ENCODE results near the gene DTD2.
"Not testable (repeated sequence)": the region's sequence is repeated elsewhere in the genome, so short reads cannot be mapped to it uniquely, and the experiment has no call there.

Gene DTD2

DNA sequence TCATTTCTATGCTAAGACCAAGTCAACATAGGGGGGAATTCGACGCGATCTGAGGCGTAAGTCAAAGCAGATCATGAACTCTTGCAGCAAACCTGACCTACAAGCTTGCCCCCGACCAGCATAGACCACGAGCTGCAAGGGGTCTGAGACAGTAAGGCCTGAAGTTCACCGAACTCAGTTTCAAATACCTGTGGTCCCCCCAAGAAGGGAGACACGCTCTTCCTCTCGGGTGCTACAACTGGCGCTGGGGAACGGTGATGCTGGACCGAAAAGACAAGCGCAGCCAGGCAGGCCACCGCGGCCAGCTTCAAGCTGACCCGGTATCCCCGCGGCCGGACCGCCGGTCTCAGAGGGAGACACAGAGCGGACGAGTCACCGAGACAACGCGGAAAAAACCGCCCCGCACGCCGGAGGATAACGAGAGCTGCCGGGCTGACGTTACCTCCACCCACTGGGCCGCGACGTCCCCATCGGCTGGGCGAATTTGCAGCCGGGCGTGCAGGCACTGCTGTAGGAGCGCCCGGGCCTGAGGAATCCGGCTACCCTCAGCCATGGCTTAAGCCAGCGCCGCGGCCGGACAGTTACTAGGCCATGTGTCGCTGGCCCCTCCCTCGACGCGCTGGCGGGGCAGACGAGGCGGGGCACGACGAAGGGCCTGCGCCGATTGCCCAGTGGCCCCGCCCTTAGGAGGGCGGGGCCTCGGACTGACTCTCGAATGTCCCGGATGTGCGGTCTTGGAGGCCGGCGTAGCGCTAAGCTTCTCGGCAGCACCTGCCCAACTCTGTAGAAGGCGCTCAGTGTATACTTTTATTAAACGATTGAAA, at the start of gene DTD2:
Gene DTD2 (minus strand): TSS at position 666 of the 824 bp plus-strand sequence. CDS start 113 bp downstream, at position 553.
- peak; percentile 97 for DNase-seq

GRCh38 chr14:31505411-31505810, 48.1 kb upstream of the DTD2 start:
- DNase-seq, result no peak

DNA sequence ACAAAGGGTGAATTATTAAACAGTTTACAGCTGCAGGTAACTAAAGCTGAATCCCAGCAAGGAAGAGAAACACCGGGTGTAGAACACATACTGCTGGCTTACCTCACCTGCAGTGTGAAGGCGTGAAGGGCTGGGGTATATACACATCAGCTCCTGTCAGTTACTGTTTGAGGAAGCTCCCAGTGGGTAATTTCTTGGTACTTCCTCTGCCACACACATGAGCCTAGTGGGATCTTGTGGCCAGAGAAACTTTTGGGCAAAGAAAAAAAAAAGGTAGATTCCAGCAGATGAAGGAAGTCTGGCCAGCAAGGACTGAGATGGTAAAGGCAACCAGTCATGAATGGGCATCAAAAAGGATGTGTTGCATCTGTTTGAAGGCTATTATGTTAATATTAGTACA, 44.6 kb upstream of the DTD2 start:
- DNase-seq, result no peak

DNA sequence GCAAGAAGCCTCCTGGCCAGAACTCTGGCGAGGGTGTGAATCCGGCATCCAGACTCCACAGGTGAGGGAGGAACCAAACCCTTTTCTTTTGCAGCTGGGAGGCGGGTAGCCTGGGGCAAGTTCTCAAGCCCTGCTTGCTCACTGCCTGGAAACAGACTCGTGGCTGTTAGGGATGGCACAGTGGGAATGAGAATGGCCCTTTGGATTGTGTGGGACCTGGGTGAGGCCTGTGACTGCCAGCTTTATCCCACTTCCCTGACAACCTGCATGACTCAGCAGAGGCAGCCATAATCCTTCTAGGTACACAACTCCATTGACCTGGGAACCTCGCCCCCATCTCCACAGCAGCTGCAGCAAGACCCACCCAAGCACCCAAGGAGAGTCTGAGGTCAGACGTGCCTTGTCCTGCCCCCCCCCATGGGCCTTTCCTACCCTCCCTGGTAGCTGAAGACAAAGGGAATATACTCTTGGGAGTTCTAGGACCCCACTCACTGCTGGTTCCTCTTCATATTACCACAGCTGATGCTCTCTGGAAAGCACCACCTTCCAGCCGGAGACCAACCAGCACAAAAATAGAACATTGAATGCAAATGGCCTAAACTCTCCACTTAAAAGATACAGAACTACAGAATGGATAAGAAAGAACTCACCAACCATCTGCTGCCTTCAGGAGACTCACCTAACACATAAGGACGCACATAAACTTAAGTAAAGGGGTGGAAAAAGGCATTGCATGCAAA, 35.6 kb upstream of the DTD2 start:
- DNase-seq, result no peak

DNA sequence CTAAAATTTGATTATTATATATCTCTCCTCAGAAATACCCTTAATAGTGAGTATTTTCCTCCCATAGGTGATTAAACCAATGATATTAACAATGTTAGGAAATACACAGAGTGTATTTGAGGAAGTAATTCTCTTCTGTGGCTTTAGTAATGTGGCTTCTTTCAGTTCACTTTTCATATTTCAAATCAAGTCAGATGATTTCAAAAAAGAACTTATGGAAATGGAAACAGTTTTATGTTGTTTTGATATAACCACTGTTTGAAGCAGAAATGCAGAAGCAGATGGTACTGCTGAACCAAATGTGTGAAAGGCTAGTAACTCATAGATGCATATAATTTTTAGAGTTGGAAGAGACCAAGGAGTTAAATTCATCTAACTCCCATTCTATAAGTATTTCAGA, 32.4 kb upstream of the DTD2 start:
- no peak for DNase-seq

GRCh38 chr14:31487886-31488285, 30.6 kb upstream of the DTD2 start, which contains the start of gene GPR33:
GPR33 (minus strand) TSS chr14:31488039; CDS start chr14:31483965, 4,074 bp downstream.
- no peak for DNase-seq

- DNase-seq, result no peak
These were observed 29.5 kb upstream of the DTD2 start for GRCh38 chr14:31486764-31487163.

GRCh38 chr14:31484754-31485153, 27.4 kb upstream of the DTD2 start:
- no peak for DNase-seq

DNA sequence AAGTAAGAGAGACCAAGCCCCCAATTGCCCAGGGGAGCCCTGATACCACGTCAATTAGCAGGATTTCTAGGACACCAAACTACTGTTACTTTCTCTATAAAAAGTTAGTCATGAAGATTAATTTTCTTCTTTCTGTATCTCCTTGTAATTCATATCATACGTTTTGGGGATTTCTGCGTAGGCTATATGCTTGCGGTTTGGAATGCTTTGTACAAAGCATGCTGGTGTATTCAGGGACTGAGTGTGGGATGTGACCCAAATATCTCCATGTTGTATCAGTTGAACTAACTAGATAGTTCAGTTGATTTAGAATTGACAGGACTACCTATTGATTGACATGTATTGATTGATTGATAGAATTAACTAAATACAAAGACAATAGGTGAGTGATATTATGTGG, 22.9 kb upstream of the DTD2 start:
- no peak for DNase-seq

DNA sequence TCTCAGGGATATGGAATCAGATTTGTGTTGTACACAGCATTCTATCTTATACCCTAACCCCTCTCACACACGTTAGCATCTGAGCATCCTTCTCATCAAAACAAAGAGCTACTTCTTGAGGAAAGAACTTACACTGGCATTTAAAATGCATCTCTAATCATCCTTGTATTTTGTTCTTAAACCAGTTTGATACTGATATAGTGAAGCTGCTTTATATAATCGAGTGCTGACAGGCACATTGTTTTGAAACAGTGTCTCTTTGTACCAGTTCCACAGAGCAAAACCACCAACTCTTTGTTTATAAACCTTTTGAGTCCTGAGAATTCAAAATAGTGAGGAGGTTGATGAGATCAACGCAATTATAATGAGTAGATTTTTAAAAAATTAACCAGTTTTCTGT, 21.7 kb upstream of the DTD2 start:
- DNase-seq, result no peak

- DNase-seq, result no peak
These were observed 19.9 kb upstream of the DTD2 start for GRCh38 chr14:31477248-31477647.

DNA sequence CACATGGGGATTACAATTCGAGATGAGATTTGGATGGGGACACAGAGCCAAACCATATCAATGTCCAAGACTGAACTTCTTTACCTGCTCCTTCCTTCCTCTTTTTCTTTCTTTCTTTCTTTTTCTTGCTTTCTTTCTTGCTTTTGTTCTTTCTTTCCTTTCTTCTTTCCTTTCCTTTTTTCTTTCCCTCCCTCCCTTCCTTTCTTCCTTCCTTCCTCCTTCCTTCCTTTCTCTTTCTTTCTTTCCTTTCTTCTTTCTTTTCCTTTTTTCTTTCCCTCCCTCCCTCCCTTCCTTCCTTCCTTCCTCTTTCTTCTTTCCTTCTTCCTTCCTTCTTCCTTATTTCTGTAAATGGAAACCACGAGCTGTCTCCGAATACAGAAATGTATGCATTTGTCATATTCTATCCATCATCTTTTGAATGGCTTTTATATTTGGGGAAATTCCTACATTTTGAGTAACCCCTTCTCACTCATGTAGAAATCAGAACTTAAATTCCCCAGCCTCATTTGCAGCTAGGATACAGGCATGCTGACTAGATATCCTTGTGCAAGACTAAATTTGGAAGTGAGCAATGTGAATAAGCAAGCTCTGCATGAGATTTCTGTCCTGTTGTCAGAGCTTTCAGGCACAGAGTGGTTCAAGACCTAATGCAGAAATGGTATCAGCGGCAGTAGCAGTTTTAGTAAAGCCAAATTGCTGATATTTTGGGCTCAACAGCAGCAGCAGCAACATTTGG, 19.0 kb upstream of the DTD2 start:
- DNase-seq, result no peak

DNA sequence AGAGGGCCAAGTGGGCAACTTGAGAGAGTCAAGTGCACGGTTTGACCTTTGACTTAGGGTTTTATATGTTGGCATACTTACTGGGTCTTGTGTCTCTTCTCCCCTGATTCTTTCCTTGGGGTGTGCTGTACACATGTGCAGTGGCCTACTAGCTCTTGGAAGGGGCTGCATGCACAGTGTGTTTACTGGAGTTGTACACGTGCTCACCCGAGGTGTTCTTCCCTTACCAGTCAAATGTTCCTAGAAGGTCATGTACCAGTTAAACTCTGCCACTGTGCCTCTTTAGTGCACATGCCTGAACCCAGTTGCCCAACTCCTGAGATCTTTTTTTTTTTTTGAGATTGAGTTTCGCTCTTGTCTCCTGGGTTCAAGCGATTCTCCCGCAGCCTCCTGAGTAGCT, 9.2 kb upstream of the DTD2 start:
- no peak for DNase-seq

- DNase-seq, result no peak
These were observed 7.8 kb upstream of the DTD2 start for GRCh38 chr14:31465111-31465510.

GRCh38 chr14:31462450-31462849, 5.1 kb upstream of the DTD2 start:
- DNase-seq, result not testable (repeated sequence)

GRCh38 chr14:31461545-31461944, 4.2 kb upstream of the DTD2 start:
- no peak for DNase-seq

GRCh38 chr14:31457665-31458659, 656 bp upstream of the DTD2 start:
- DNase-seq, result no peak

GRCh38 chr14:31449971-31450610, 7.2 kb downstream of the DTD2 start:
- peak; percentile 43 for DNase-seq

- DNase-seq, result no peak
These were observed 8.2 kb downstream of the DTD2 start for GRCh38 chr14:31449136-31449535.

DNA sequence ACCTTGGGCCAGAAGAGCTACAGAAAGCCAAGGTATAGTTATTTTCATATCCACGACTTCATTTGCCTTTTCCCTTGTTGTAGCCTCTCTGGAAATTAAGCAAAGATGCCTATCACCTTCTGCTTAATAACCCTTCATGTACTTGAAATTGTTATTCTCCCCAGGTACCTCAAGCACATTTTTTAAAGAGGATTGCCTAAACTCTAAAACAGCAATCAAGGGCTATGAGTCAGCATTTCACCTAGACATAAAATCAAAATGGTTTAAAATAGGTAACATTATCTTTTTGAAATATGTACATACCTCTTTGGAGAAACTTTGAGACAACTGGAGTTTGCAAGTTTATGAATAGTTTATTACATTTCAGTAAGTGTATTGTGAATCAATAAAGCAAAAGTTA, 11.6 kb downstream of the DTD2 start:
- DNase-seq, result no peak

GRCh38 chr14:31442284-31442683, 15.0 kb downstream of the DTD2 start:
- no peak for DNase-seq

Data from DMS79 (cell line).